NCI-H2107 (cell line): Measurements from ENCODE around the gene RPGRIP1.
"Not testable (repeated sequence)": the region's sequence is repeated elsewhere in the genome, so short reads cannot be mapped to it uniquely, and the experiment has no call there.

Source experiments
- DNase-seq: peaks from one replicate; lab custom pipeline; 2025; lab: John Stamatoyannopoulos, UW

Gene RPGRIP1

DNA sequence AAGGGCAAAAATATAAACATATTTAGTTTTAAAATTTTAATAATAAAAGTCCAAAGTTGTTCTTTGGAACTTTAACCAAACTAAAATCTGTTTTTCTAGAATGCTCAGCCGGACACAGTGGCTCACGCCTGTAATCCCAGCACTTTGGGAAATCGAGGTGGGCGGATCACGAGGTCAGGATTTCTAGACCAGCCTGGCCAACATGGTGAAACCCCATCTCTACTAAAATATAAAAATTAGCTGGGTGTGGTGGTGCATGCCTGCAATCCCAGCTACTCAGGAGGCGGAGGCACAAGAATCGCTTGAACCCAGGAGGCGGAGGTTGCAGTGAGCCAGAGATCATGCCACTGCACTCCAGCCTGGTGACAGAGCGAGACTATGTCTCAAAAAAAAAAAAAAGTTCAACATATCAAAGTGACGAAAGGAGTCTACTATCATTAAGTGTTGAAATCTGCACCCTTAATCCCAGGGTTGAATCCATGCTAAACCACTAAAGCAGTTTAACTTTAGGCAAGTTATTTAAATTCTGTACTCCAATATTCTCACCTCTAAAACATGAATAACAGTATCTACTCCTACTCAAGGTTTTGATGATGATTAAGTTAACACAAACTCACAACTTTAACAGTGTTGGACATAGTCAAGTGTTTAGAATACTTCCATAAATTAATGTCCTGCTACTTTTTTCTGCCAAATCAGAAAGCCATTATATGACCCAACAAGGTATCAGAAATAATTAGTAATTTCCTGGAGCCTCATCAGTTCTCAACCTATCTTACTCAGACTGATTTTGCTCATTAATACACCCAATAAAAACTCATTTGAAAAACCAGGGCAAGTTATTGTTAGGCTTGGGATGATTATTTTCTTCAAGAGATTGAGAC lies 21.6 kb upstream of the RPGRIP1 start:
- no peak for DNase-seq

DNA sequence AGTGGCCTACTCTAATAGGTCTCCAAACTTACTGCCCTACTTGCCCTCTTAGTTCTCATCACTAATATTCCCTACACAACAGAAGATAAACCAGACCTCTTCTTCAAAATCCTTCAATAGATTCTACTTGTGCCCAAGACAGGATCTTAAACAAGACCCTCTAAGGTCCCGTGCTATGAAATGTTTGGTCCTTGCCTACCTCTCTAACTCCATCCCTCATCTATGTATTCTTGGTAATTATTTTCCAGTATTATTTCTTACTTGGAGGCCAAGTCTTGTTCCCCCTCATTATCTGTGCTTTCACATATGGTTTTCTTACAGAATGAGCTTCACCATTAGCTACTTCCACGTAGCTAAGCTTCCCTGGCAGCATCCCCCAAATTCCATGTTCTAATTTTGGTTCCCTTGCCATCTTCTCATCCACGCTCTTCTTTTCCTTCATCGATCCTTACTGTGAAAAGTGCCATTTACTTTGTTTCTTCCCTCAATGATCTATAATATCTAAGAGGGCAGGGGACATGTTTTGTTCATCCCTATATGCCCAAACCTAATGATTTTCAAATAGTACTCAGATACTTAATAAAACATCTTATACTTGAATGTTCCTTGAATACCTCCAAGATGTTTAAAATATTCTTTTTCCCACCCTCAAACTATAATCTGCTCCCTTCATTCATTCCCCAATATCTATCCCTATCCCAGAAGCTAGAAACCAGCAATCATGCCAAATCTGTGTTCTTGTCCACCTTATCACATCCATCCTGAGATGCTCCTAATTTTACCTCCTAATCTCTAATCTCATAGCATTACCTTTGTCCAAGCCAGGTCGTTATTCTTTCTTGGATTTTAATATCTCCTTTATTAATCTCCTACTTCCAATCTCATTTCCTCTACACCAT lies 20.7 kb upstream of the RPGRIP1 start:
- DNase-seq = no peak

DNA sequence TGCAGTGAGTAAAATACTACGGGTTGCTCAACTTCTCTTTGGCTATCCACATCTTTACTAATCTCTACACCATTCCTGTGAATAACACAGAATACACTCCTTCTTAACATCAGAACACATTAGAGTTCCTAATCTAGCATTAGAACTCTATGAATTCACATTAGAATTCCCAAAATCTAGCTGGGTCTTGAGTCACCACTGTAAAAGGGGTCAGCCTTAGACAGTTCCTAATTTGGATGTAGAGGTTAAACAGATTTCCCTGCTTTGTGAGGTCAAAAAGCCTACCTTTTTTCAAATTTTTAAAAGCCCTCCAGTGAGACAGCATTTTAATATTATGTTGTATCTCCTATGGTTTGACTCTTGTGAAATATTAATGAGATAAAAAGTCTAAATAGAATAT lies 18.1 kb upstream of the RPGRIP1 start:
- no peak for DNase-seq

DNA sequence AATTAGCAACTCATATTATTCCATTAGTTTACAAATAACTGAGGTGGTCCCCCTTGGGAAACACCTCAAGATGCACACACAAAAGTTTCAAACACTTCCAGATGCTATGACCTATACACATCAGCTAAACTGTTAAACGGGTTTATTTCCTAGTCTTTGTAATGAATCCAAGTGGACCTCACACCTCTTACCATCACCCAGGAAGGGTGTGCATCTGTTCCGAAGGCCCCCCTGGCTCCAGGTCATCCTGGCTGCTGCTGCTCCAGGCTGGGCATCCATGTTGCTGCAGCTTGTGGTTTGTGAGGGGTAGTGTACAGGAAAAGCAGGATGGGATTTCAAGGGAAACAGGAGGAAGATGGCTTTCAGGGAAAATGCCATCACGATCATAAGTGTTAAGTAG lies 17.5 kb upstream of the RPGRIP1 start:
- DNase-seq = no peak

DNA sequence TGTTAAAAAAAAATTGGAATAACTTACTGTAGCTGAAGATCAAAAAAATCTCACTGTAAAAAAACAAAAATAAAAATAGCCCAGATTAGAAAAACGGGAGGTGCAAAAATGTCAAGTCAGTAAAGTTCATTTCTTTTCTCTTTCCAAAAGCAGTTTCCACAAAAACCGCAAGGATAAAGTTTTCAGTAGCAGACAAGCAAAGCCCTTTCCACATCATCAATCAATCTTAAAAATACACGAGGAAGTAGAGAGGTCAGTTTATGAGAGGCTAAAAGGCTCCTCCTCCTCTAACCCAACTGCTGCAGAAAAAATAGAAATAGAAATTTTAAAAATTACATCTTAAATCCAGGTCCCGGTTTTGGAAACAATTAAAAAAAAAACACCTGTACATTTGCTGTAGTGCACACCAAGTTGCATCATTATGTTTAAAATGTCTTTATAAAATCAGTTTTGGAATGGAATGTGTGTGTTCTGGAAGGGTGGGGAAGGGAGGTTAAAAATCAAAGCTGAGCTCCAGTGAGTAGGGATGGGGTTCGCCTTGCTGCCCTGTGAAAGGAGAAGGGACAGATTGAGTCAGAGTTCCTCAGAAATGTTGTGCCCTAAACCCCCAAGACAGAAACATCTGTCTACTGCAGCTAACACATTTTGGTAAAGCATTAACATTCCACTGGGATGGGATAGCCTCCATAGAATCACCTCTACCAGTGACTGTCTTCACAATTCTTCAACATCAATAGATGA lies 16.4 kb upstream of the RPGRIP1 start:
- no peak for DNase-seq

DNA sequence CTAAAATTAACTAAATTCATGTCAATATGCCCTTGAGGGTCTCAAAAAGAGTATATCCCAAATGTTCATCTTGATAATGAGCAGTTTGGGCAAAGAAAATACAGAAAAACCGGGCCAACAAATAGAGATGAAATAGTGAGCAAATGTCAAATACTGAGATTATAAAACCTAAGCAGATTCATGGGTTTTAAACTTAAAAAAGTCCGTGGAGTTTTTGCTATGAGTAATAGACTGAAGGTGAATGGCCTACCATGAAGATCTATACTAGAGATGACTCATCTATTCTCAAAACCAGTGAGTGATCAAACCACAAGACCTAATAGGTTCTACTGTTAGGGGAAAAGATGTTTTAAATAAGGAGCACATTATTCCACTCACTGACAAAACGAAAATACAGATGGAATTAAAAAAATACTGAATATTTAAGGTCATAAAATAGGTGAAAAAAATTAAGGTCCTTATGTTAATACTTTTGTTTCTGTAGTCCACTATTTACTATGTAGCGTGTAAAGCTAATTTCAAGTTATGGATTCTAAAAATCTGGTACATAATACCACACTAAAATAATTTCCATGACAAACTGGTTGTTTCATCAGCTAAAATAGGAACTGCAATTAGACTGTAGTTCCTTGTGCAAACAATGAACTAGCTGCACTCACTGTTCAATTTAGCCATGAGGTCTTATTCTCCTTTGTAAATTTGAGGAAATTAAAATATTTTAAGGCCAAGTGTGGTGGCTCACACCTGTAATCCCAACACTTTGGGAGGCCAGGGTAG lies 15.7 kb upstream of the RPGRIP1 start:
- no peak for DNase-seq

DNA sequence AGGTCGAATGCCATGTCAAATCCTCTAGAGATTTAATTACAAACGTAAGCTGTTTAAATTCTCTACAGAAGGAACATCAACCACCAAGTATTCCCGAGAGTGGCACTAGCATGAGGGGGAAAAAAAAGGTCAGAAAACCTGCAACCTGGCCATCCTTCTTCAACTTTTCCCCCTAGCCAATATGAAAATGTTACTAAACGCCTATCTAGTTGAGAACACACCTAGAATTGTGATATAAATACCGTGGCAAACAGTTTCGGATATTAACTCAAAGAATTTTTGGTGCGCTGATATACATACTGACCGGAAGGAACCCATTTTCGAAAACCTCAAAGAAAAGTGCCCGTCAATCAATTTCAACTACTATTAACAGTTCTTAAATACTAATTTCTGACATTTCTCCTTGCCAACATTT lies 12.4 kb upstream of the RPGRIP1 start:
- no peak for DNase-seq

DNA sequence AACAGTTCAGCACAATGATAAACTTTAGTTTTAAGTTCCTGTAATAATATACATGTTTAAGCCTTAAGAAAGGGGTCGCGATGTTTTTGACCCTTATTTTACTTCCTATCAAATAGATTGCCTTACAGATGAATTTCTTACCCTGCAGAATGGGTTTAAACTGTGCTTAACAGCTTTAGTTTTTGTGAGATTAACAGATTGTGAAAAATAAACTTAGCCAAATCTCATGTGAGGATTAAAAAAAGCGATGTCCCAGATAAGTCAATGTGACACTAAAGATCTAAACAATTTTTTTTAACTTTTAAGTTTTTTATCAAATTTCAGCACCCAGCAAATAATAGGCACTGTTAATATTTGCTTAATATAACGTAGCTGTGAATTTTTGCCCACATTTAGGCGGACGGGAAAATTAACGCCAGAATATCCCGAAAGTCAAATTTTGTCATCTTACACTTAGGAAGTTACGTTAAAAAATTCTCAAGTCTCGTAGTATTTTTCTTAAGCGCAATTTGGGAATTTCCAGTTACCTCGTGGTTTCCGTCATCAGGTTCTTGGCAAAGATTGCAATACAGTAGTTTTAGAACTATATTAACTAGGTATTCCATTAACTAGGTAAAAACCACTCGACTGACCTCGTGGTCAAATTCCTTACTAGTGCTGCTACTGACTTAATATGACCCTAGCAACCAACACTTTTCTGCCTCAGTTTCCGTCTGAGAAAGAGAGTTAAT lies 11.8 kb upstream of the RPGRIP1 start:
- DNase-seq = no peak

DNA sequence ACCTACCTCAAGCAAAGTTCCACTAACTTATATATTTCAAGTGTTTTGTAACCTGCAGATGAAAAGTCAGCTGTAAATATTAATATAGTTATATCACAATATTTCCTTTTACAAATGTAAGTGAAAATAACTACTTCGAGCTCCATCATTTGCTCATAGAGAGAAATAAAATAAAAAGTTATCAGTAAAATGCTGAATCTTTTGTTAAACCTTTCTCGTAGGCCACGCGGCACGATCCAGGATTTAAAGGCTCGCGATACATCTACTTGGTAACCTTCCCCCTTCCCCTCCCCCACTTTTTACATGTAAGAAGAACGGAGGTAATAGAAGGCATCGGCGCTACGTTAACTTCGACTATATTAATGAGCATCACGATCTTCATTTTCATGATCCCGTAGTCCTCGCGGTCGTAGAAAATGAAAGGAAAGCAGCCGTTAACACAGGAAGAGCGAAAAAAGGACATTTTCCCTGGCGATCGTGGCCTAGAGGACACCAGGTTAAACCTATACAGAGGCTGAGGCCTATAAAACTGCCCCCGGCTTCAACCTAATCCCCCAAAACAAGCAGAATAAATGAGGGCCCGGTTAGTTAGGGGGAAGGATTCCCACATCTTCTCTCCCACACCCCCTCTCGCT lies 11.1 kb upstream of the RPGRIP1 start:
- DNase-seq = peak; percentile 46

DNA sequence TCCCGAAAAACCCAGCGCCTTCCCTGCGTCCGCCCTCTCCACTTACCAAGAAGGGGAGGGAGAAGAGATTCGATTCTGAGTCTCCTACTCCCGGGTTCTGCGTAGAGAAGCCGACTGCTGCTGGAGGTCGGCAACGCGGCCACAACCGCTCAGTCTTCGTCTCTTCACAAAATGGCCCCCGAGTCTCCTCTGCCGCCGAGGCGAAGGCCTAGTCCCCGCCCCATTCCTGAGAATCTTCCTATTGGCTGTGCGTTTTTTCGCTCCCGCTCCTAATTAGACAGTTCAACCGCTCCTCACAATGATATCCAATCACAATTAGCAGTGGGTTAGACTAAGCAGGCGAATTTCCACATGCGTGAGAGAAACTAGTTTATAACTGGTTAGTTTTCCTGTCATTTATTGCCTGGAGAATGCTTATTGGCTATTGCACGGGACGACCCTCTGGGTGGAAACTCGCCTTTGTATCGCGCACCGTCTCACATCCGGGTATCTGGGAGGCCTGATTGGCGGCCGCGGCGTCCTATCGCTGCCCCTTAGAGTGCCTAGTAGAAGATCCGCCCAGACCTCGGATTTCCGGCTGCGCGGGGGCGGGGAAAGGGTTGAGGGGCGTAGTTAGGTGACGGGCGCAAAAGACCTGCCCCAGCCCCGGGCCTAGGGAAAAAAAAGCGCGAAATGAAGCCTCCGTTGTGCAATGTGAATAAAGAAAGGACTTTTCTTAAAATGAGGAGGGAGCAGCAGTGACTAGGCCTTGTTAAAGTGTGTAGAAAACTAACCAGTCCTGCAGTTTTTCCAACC lies 10.4 kb upstream of the RPGRIP1 start, which contains the start of gene HNRNPC:
TSS of gene HNRNPC (minus strand) at position 191 of the 795 bp plus-strand sequence. CDS start 35,249 bp downstream, outside the sequence.
- DNase-seq = peak; percentile 100

DNA sequence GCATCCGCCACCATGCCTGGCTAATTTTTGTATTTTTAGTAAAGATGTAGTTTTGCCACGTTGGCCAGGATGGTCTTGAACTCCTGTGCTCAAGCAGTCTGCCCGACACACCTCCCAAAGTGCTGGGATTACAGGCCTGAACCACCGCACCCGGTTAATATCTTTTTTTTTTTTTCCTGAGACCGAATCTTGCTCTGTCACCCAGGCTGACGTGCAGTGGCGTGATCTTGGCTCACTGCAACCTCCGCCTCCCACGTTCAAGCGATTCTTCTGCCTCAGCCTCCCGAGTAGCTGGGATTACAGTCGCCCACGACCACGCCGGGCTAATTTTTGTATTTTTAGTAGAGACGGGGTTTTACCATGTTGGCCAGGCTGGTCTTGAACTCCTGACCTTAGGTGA lies 7.2 kb upstream of the RPGRIP1 start:
- not testable (repeated sequence) for DNase-seq

DNA sequence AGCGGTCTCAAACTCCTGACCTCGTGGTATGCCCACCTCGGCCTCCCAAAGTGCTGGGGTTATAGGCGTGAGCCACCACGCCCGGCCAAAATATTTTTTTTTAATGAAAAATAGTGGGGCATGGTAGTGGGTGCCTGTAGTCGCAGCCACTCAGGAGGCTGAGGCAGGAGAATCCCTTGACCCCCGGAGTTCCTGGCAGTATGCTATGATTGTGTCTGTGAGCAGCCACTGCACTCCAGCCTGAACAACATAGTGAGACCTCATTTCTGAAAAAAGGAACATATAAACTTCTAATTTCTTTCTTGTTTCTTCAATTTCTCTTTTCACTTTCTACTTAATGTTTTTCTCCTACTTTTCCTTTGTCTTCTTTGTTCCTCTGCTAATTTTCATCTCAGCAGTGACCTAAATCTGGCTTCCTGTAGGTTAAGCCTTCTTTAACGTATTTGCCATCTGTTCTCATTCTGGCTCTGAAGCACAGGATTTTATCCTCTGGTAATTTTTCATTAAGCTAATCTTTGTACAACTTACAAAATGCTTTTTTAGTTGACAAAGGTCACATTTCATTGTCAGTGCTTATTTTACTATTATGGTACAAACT lies 4.5 kb upstream of the RPGRIP1 start:
- DNase-seq = no peak

DNA sequence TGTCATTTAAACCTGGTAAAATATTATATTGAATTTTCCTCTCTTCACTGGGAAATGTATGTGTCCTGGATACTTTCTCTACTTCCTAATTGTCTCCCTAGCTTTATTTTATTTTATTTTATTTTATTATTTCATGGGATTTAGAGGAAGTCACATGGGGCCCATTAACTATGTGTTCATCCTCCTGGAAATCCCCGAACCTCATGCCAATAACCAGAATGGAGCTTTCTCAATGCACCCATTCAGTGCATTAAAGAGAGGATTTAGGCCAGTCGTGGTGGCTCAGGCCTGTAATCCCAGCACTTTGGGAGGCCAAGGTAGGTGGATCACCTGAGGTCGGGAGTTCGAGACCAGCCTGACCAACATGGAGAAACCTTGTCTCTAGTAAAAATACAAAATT lies 1.3 kb upstream of the RPGRIP1 start:
- no peak for DNase-seq

DNA sequence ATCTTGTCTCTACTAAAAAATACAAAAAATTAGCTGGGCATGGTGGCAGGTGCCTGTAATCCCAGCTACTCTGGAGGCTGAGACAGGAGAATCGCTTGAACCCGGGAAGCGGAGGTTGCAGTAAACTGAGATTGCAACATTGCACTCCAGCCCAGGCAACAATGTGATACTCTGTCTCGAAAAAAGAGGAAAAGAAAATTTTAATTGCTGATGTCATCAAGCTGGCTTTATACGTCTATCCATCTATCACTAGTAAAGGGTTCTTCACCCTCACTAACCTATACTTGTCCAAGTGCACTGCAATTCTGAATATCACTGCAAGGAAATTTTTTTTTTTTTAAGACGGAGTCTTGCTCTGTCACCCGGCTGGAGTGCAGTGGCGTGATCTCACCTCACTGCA lies 2.0 kb downstream of the RPGRIP1 start:
- not testable (repeated sequence) for DNase-seq

DNA sequence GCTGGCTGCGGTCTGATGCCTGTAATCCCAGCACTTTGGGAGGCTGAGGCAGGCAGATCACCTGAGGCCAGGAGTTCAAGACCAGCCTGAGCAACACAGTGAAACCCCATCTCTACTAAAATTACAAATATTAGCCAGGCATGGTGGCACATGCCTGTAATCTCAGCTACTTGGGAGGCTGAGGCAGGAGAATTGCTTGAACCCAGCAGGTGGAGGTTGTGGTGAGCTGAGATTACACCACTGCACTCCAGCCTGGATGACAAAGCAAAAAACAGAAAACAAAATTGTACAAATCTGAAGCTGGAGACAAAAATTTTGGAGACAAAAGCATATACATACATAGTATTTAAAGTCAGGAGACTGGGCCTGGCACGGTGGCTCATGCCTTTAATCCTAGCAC lies 6.6 kb downstream of the RPGRIP1 start:
- DNase-seq = not testable (repeated sequence)

DNA sequence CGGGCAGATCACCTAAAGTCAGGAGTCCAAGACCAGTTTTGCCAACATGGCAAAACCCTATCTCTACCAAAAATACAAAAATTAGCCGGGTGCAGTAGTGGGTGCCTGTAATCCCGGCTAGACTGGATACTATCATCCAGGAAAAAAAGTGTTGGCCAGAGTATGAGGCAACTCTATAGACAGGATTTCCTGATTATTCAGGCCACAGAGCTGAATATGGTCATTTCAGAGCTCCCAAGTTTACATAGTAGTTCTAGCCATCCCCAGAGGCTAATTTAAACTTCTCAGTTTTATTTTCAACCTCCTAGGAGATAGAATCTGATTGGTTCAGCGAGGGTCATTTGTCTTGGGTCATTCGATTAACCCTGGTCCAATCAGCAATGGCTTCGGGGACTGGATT lies 7.3 kb downstream of the RPGRIP1 start:
- DNase-seq = no peak

DNA sequence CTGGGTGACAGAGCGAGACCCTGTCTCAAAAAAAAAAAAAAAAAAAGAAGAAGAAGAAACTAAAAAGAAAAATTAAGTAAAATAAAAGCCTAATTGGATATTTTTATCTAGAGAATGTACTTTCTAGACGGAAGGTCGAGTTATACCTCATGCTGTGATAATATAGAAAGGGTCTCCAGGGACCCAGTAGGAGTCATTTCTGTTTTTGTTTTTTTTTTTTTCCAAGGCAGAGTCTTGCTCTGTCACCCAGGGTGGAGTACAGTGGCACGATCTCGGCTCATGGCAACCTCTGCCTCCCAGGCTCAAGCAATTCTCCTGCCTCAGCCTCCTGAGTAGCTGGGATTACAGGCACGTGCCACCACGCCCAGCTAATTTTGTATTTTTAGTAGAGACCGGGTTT lies 14.1 kb downstream of the RPGRIP1 start:
- DNase-seq = not testable (repeated sequence)

DNA sequence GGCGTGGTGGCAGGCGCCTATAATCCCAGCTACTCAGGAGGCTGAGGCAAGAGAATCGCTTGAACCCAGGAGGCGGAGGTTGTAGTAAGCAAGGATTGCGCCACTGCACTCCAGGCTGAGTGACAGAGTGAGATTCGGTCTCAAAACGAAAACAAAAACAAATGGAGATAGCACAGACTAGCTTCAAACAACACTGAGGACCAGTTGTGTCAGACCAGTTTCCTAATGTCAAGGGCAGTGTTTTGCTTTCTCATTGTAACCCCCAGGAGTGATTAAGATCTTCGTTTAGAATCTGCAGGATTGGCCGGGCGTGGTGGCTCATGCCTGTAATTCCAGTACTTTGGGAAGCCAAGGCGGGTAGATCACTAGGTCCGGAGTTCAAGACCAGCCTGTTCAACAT lies 18.5 kb downstream of the RPGRIP1 start:
- no peak for DNase-seq

DNA sequence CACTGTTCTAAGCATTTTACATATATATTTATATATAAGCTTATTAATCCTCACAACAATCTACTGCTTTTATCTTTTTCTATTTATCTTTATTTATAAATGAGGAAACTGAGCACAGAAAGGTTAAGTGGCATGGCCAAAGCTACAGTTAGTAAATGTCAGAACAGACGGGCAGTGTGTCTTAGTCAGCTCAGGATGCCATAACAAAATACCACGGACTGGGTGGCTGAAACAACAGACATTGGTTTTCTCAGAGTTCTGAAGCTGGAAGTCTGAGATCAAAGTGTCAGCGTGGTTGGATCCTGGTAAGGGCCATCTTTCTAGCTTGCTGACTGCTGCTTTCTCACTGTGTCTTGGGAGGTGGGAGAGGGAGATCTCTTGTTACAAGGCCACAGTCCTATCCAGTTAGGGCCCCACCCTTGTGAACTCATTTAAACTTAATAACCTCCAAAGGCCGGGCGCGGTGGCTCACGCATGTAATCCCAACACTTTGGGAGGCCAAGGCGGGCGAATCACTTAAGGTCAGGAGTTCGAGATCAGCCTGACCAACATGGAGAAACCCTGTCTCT lies 19.8 kb downstream of the RPGRIP1 start:
- DNase-seq = no peak
